DMS79 treated with DMSO at 0.1 percent for 48 hours (cell line): ENCODE measurements around the gene PRMT7.

Experiments
- DNase-seq: peaks from one replicate; lab custom pipeline; 2025; lab: John Stamatoyannopoulos, UW

The PRMT7 gene

DNA sequence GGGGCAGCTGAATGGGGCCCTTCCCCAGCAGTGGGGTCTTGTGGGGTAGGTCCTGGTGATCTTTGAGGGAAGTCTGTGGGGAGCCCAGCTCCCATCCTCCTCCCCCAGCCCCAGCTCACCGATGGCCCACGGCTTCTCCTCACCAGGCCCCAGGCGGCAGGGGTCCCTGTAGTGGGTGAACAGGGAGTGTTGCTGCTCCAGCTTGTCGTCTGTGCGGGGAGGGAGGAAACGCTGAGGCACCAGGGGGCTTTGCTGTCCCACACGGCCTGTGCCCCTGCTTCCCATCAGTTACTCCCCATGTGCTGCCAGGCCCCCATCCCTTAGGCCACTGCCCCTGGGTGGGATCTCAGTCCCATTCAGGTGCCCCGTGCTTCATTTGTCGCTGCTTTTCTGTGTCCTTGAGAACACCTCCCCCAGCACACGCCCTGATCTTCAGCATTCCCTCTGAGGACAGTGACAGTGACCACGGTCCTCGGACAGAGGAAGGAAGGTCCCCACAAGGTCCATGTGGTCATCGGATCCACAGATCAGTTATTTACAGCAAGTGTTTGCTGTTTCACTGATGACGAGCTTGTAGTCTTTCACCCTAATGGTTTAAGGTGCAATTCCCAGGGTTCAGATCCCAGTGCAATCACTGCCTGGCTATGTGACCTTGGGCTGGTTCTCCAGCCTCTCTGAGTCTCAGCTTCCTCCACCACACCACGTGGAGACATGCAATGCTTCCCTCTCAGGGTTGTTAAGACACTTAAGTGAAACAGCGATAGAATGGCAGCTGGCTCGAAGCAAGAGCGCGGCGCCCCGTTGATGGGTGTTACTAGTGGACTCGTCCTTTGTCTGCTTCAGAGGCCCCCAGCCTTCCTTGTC, 53.1 kb downstream of the PRMT7 start:
- no peak for DNase-seq

DNA sequence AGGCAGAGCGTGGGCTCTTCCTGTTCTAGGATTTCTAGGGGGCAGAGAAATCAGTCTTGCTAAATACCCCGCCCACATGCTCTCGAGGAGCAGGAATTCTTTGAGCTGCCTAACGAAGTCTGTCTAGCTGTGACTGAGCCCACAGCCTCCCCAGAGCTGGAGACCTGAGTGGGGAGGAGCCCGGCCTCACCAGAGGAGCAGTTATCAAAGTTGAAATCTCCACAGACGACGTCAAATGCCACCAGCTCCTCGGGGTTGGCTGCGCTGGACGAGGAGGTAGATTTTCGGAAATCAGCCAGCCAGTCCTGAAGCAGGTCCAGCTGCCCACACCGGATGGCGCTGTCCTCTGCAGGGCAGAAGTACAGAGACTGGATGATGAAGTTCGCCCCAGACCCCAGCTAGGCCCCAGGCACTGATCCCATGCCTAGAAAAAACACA, 53.8 kb downstream of the PRMT7 start:
- DNase-seq, result no peak

DNA sequence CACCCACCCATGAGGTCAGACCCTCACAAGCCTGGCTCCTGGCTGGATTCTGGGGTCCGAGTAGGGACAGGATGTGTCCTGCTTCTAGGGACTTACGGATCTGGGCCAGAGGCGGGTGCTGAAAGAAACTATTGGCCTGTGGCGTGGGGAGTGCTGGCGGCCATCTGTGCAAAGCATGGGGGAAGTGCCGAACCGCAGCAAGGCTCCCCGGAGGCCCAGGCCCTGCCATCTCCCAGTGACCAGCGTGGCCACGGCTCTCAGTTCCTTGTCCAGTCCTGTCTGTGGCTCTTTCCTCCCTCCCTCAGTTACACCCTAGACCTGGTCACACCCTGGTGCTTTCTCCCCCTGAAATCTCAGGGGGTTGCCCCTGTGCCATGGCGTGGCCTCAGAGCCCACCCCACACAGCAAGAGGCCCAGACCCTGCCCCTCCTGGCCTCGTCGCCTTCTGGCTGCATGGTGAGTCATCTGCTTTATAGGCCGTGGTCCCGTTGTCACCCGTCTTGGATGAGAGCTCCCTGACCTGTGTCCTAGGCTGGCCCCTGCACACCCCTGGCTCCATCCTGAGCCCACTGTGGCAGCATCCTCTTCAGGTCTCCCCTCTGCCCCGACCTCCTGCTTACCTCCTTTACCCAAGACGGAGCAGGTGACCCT, 54.5 kb downstream of the PRMT7 start:
- no peak for DNase-seq

DNA sequence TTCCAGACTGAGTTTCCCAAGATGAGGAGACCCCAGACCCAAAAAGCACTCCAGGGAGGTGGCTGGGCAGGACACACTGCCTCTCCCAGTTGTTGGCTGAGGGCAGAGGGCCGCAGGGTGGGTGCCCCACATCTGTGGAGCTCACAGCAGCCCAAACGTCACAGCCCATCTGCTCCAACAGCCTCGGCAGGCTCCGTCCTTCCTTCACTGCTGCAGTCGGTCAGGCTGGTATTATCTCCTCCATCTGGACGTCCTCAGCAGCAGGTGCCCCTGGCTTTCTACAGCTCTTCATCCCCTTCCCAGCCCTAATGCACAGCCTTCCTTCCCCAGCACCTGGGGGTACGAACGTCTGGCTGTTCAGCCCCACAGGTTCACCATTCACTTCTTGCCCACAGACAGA, 55.2 kb downstream of the PRMT7 start:
- no peak for DNase-seq

DNA sequence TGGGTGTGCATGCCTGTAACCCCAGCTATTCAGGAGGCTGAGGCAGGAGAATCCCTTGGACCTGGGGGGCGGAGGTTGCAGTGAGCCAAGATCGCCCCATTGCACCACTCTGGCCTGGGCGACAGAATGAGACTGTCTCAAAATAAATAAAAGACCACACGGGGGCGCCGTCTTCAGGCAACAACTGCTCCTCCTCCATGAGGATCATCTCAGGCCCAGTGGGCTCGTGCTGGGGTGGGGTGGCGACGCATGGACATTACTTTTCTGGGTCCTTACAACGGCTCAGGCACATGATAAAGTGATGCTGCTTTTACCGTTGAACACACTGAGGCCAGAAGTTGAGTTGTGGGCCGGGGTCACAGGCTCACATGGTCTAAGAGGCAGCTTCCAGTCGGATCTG, 56.2 kb downstream of the PRMT7 start:
- DNase-seq, result no peak

DNA sequence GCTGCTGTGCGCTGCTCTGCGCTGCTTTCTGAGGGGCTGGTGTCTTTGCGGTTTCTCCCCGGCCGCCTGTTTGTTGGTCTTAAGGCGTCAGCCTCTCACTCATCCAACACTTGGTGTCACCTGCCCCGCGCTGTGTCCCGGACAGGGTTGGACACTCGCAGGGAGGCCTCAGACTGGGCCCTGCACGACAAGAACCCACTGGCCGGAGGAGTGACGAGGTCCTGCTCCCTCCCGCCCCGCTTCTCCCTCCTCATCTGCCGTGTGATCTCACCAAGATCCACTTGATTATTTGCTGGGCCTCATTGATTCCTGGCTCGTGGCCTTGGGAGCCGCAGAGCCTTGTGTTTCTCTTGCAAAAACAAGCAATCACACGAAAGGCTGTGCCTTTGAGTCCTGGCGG, 56.6 kb downstream of the PRMT7 start:
- no peak for DNase-seq

DNA sequence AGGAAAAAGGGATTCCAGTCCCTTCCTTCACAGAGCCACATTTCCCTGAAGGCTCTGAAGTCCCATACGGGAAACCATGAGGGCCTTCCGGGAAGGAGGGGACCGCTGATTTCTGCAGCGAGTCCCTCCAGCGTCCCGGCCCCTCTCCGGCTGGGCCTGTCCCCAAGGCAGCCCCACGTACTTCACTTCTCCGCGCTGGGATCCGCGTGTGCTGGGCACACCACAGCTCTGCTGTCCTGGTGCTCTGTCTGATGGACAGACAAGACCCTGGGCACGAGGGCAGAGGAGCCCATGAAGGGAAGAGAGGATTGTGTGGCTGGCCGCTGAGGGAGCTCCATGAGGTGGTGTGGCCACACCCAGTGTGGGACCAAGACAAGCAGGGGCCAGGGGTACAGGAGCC, 57.1 kb downstream of the PRMT7 start:
- DNase-seq, result no peak

DNA sequence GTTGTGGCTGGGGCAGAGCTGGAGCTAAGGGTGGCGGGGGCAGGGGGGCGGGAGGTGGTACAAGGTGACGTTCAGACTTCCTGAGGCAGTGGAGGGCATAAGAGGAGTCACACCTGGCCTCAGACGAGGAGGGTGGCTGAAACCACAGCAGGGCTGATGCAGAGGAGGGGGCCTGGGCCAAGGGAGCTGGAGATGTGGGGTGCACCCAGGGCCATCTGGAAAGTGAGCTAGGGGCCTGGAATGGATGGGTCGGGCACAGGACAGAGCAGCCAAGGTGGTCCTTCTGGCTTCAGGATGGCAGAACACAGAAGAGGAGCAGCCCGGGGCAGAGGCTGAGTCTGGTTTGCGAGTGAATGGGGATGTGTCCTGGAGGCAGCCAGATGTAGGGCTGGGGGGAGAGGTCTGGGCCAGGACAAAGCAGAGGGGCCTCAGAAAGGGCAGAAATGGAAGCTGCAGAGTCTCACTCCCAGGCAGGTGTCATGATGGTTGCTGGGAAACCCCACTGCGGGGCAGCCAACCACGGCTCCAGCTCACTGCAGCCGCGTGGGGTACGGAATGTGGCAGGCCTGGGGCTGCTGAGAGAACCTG, 57.6 kb downstream of the PRMT7 start:
- no peak for DNase-seq

DNA sequence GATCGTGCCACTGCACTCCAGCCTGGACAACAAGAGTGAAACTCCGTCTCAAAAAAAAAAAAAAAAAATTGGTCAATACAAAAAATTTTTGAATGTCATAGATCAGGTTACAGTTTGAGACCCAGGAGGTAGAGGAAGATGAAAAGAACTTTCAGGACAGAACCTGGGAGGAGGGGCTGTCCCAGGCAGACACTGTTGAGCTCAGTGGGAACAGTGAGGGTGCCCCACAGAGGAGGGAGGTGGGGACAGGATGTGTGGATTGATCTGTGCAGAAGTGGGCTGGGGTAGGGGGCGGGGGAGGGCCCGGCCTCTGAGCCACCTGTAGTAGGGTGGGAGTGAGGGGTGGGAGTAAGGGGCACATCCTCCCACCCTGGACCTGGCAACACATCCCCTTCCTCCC, 58.3 kb downstream of the PRMT7 start:
- DNase-seq, result no peak

DNA sequence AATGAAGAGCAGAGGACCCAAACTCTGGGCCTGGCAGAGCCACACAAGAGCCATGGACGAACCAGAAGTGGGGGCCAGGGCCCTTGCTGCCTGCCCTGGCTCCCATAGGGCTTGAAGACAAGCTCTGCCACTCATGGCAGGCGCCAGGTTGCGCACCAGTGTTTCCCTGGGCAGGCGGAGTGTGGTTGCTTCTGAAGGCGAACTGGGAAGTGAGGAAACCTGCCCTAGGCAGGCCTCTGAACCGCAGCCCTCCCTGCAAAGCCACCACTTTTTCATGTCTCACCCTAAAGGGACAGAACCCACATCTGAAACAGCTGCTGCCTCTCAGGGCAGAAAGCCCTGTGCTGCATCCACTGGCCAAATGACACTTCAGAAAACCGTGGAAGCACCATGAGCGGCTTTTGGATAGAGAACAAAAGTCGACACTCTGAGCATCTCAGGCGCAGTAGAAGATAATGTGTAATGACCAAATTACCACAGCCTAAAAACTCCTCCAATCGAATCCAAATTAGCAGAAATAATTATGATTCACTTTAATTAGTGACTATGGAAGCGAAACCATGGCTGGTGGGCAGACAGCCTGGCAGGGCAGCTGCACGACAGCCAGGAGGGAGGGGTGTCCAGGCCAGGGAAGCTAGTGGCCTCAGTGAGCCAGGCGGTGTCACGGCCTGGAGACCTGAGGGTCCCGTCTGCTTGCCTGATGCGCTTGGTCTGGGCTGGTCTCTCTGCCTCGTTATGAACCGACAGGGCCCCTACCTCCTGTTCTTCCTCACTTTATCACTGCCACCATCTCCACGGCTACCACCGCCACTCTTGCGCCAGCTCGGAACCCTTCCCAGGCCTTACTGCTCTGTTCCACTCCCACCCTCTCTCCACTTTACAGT, 59.1 kb downstream of the PRMT7 start:
- DNase-seq, result no peak

DNA sequence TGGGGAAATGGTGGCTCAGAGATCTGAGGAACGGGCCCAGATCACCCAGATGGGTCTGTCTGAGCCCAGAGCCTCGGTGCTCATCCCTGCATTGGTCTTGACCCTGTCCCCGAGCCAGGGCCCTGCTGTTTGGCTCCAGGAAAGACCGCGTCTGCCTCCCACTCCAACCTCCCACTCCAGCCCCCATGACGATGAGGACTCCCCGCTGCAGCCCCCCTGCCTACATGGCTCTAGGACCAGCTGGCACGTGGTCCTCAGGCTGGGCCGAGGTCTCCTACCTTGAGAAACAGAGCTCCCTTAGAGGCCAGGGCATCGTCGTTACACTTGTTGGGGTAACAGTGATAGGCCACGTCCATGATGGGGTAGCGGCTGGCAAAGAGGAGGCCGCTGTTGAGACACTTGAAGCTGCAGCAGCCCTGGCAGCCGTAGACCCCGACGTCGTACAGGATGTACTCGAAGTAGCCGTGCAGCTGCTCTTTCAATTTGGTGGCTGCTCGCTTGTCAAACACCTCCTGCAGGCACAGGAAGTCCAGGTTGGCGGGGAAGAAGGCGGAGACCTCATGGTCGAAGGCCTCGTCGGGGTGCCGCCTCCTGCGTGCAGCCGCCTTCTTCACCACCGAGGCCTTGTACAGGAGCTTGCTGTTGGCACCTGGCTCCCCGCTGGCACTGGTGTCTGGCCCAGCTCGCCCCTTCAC, 59.9 kb downstream of the PRMT7 start:
- DNase-seq, result no peak

DNA sequence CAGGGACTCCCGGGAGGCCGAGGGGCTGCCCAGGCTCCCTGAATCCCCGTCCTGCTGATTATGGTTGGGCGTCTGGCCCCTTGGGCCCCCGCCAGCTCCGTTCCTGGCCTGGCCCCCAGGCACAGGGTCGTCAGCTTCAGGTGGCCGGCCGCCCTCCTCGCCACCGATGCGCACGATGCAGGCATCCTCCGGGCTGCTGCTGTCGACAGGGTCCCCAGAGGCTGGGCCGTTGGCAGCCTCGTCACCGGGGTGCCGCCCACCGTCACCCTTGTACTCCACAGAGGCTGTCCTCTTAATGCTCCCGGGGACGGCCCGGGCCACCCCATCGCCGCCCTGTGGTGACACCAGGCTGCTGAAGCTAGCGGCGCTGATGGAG, 60.4 kb downstream of the PRMT7 start:
- DNase-seq, result no peak

DNA sequence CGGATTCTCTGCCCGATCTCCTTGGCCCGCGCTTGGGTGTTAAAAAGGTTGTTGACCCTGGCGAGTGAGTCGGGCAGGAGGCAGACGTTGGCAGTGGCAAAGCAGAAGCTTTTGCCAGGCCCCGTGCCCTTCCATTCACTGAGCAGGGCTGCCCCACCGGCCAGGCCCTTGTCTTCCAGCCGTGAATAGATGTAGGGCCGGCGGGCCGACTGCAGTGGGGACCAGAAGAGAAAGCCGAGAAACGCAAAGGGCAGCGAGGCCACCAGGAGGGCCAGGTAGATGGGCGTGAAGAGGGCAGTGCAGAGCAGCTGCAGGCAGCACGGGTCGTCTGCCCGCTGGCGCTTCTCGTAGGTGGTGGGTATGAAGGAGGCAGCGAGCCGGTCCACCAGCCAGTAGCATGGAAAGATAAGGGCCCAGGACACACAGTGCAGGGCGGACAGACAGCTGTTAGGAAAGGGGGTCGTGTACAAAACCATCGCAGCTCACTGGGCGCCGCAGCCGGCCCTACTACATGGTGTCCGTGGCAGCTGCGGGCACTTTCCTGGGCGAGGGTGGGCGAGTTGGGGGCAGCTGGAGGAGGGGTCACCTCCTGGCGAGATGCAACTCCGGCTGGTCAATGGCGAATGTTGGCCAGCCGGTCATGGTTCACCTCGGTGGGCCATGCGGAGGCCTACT, 61.0 kb downstream of the PRMT7 start:
- no peak for DNase-seq

DNA sequence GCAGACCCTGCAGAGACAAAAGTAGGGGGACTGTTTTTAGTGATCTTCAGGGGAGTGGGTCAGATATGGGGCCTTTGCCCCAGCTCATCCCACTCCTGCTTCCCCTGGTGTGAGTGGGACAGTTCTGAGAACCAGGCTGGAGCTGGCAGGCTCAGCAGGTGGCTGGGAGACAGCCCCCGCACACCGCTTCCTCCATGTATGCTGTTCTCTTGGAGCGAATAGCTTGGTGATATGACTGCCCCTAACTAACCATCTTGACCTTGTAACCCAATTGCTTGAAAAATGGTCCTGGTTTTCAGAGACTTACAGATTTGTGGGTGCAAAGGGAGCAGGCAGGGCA, 61.5 kb downstream of the PRMT7 start:
- no peak for DNase-seq

DNA sequence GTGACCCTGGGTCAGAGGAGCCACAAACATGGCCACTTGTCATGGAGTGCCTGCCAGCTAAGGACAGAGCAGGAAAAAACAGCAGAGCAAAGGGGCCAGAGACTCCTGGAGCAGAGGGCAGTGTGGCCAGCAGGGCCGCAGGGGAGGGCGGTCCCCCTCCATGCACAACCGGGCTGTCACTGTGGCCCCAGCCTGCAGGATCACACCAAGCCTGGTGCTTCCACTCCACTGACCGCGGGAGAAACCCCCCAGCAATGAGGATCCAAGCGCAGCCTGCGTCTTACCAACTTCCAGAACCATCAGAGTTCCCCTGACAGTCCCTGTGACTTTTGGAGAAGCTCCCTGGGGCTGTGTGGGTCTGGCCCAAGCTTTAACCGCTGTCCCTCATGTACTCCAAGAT, 62.0 kb downstream of the PRMT7 start:
- no peak for DNase-seq

DNA sequence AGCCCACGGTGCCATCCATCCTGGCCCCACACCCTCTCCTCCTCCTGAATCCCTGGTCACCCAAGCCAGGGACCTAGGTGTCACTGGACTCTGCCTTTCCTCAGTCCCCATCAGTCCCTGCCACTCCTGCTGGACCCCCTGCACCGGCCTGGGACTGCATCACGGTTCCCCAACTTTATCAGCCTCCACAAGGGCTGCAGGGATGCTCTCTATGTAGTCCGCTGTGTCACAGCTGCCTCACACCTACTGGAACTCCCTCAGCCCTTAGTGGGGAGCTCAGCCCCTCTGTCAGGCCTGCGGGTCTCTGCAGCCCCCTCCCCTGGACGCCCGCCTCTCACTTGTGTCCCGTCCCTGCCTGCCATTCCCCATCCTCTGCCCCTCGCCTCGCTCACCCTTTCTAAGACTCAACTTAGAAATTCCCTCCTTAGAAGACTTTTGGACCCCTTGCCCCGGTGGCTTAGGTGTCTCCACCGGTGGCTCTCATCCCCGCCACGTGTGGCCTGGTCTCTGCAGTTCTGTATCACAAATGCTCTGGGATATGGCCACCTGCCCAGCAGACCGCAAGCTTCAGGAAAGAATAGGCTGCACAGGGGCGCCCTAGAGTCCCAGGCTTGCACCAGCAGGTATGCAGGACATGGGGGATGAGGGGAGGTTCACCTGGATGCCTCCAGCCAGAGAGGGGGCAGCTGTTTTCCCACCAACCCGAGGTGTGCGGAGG, 62.9 kb downstream of the PRMT7 start:
- DNase-seq, result no peak

DNA sequence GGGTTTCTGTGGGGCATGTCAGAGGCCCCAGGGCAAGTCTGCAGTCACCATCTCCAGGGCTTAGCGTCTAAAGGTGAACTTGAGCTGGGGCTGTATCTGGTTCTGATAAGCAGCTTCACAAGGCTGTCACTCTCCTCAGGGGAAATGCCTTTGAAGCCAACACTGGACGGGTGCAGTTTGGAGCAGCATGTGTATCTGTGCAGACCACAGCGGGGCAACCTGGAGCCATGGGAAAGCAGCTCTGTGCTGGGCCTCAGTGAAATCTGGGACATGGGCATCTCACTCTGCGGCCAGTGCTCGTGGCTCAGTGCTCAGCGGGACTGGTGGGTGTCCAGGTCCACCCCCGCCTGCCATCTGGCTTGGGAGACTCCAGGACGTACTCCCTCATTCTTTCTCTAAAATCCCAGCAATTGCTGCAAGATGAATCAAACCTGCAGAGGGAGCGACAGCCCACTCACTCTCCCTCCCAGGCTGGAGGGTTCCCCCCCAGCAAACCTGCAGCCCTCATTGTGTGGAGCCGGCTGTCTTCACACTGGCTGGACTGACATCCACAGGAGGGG, 63.5 kb downstream of the PRMT7 start:
- DNase-seq, result no peak

DNA sequence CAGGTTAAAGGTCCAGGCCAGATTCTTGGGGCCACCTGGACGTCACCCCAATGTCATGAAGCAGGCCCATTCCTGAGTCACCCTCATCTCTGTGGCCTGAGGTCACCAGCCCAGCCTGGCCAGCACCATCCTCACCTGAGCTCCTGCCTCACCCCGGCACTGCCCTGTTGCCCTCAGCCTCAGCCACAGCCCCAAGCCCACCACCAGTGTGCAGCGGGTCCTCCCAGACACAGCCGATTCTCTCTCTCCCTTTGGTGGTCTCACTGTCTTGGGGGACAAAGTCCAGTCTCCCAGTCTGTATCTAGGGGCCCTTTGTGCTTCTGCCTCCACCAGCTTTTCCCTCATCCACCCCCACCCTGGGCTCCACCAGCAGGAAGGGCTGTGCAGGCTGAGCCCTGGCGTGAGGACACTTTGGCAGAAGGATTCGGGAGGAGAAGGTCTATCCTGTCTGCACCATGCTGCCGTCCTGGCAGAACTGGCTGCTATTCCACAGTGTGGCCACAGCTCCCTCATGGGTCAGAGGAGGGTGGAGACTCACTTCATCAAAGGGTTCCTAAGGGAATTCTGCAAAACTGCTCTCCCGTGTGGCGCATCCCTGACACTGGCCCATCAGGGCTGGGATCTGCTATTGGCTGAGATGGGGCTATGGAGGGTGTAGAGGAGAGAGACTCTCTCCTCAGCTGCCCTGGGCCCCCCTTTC, 64.3 kb downstream of the PRMT7 start:
- DNase-seq, result no peak

DNA sequence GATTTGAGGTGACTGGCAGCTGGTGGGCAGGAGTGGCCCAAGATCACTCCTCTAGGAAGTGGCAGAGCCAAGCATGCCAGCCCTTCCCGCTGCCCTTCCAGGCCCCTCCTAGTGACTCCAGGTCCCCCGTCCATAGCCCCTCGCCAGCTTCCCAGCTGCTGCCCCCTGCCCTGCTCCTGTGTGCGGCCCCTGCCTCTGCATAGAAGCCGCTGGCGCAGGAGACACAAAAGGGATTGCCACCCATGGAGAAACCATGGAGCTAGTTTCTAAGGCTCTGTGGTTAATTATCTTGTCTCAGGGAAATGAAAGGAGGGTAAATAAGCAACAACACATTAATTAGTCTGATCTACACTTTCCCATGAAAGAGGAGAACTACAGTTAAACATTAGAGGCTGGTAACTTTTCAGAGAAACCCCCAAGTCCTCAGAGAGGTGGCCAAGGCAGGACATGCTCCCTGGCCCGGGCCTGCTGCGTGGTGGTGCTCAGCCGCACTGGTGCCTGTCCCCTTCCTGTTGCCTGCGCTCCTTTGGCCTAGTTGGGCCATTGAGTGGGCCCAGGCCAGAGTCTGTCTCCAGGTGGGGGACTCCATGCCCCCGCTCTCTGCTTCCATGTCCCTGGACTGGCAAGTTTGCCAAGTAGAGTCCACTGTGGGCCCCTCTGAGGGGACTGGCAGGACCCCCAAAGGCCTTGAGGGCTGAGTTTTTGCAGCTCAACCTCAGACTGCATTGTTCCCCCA, 65.2 kb downstream of the PRMT7 start:
- DNase-seq, result no peak
